Transverse colon (tissue), 4 donors: ENCODE results near the gene IDI2. TPM values are rescaled to one million over a fixed set of nuclear protein-coding genes. Genes with fewer than 3 reads are reported as not detected.

ENCODE experiments used
- DNase-seq: peaks from one replicate; pipeline ENCODE4 v3.0.0-alpha.2; 2019
- H3K27ac ChIP-seq, 4 donors: fragments of 200-600 bp; sonication (generic); 2 replicates each; pipeline ENCODE4 v1.5.1; 2016 to 2018; ENCODE audit warnings: inconsistent platforms in 4 of 4
- H3K27me3 ChIP-seq: fragments of 200-600 bp; sonication (generic); 2 replicates; pipeline ENCODE4 v1.5.1; 2017; ENCODE audit warnings: inconsistent platforms
- H3K36me3 ChIP-seq, 4 donors: fragments of 200-600 bp; sonication (generic); 2 replicates each; pipeline ENCODE4 v1.5.1; 2017 to 2019; ENCODE audit warnings: inconsistent platforms in 4 of 4
- H3K4me1 ChIP-seq, 4 donors: fragments of 200-600 bp; sonication (generic); 2 replicates each; pipeline ENCODE4 v1.5.1; 2017 to 2020; ENCODE audit warnings: inconsistent platforms in 4 of 4
- H3K4me3 ChIP-seq, 4 donors: fragments of 200-600 bp; sonication (generic); 1 replicate in 1 of 4; 2 replicates in 3 of 4; pipeline versions ENCODE4 v1.5.1 to v1.6.1; 2017 to 2019; ENCODE audit warnings: inconsistent platforms in 4 of 4
- H3K9me3 ChIP-seq, 2 donors: fragments of 200-600 bp; sonication (generic); 2 replicates each; pipeline ENCODE4 v1.5.1; 2017 to 2019; ENCODE audit warnings: inconsistent platforms in 2 of 2
- EP300 ChIP-seq: sonication (generic); formaldehyde crosslinking; IDR thresholded peaks from one replicate; pipeline ENCODE4 v1.6.1; 2017; ENCODE audit warnings: antibody characterized with exemption, low read depth
- POLR2A ChIP-seq: fragments of 450-650 bp; IDR thresholded peaks from one replicate; pipeline ENCODE4 v1.6.1; 2016; ENCODE audit warnings: antibody characterized with exemption, mild to moderate bottlenecking, moderate library complexity
- POLR2AphosphoS5 ChIP-seq, 3 donors: sonication (generic); formaldehyde crosslinking; IDR thresholded peaks; one replicate each; pipeline ENCODE4 v1.6.1; 2016; ENCODE audit warnings: antibody characterized with exemption in 3 of 3
- WGBS, 2 donors: methylation state at CpG; one replicate each; pipeline ENCODE4 v1.1.5; 2018; ENCODE audit warnings: low coverage in 1 of 2; 5-methylcytosine and 5-hydroxymethylcytosine counted together
- in situ Hi-C, 4 donors: fragments of 200-750 bp; cut with MboI; loops; one replicate each; pipeline versions ENCODE4 v1.15.0 to v1.15.1; 2017; ENCODE audit warnings: low sequenced_read_pairs in 3 of 4, low pct_ligation_motif_present in 1 of 4, low pct_unique_long_range_greater_than_20kb in 1 of 4
- intact Hi-C: fragments of 100-400 bp; cut with DNase I; formaldehyde crosslinking; loops from one replicate; pipeline ENCODE4 v1.15.1; 2023; ENCODE audit warnings: low total_unique reads
- total RNA-seq, 4 donors: library from RNA; depleted of rRNA; stranded (reverse); fragments of >200 nt; gene quantifications; one replicate each; pipeline ENCODE4 v1.1.0, GENCODE V29; 2016
- TF ChIP-seq, protein P1 (sequence below), 5 experiments: fragments of 200-600 bp in 3 of 5; fragments of 450-650 bp in 2 of 5; sonication (generic) in 3 of 5; IDR thresholded peaks; 1 replicate in 2 of 5; 2 replicates in 3 of 5; pipeline ENCODE4 v1.5.1; 2016 to 2017; ENCODE audit warnings: antibody characterized with exemption in 5 of 5, inconsistent platforms in 3 of 5, mild to moderate bottlenecking in 2 of 5, moderate library complexity in 1 of 5

The IDI2 gene
- total RNA-seq, 4 donors from 2014 or later = not detected

DNA sequence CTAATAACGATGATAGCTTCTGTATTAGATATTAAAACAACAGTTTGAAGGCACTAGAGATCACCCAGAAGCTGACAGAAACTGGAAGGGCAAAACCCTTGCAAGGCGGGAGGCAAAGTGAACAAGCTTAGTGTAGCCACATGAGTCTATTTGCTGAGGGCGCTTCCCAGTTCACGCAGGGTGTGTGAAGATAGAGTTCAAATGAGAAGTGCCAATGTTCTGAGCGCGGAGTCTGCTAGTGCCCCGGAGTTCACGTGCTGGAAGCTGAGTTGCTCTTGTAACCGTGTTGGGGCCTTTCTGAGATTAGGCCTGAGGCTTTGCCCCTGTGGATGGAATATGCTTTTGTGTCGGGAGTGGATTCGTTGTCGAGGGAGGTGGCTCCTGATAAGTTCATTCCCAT is 54.0 kb downstream of the IDI2 start:
- Histone ChIP-seq H3K27me3 (no peaks in the 10 kb centered on the region), H3K4me3 (no peak overlapping the region), H3K27ac (peak overlapping the region in 2 of 4 donors; percentile 31 to 66), H3K4me1 (peaks cover 3 to 17% (median 14%) of the 10 kb centered on the region in 4 donors), H3K9me3 (no peaks in the 10 kb centered on the region), H3K36me3 (no peaks in the 10 kb centered on the region)
- in situ Hi-C loops (no loop called here), intact Hi-C loops (no loop called here)
- 59 to 71% methylated on average over 7 to 12 of the region's 12 CpGs for WGBS, 2 donors
- TF ChIP-seq, protein P1, sequence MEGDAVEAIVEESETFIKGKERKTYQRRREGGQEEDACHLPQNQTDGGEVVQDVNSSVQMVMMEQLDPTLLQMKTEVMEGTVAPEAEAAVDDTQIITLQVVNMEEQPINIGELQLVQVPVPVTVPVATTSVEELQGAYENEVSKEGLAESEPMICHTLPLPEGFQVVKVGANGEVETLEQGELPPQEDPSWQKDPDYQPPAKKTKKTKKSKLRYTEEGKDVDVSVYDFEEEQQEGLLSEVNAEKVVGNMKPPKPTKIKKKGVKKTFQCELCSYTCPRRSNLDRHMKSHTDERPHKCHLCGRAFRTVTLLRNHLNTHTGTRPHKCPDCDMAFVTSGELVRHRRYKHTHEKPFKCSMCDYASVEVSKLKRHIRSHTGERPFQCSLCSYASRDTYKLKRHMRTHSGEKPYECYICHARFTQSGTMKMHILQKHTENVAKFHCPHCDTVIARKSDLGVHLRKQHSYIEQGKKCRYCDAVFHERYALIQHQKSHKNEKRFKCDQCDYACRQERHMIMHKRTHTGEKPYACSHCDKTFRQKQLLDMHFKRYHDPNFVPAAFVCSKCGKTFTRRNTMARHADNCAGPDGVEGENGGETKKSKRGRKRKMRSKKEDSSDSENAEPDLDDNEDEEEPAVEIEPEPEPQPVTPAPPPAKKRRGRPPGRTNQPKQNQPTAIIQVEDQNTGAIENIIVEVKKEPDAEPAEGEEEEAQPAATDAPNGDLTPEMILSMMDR (IDR thresholded peaks at IDR 0.05) = no peak
- no peak for TF ChIP-seq POLR2AphosphoS5 (IDR thresholded peaks at IDR 0.05)
- no peak for TF ChIP-seq POLR2A
- no peak for TF ChIP-seq EP300
- DNase-seq = peak; percentile 18

DNA sequence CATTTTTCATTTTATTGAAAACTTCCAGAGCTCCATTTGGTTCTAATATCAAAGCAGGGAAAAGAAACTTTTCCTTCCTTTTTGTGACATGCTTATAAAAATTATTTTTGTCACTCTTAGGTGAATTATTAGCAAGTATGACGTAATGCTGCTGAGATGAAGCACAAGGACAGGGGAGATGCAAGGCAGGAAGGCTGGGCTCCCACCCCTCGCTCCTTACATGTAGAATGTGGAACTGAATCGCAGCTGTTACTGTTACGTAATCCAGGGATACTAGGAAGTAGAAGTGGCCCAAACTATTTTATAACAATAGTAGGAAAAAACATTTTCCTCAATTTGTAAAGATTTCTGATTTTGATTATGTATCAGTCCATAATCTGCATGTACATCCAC is 54.5 kb downstream of the IDI2 start:
- no peak for TF ChIP-seq EP300
- in situ Hi-C loops (no loop called here), intact Hi-C loops (no loop called here)
- Histone ChIP-seq H3K27me3 (no peaks in the 10 kb centered on the region), H3K4me3 (no peak overlapping the region), H3K36me3 (no peaks in the 10 kb centered on the region), H3K4me1 (peaks cover 3 to 17% (median 14%) of the 10 kb centered on the region in 4 donors), H3K27ac (peak overlapping the region in 3 of 4 donors; percentile 29 to 66 (median 31)), H3K9me3 (no peaks in the 10 kb centered on the region)
- no peak for DNase-seq
- WGBS, 2 donors = 55 to 57% methylated on average over 4 of the region's 4 CpGs

DNA sequence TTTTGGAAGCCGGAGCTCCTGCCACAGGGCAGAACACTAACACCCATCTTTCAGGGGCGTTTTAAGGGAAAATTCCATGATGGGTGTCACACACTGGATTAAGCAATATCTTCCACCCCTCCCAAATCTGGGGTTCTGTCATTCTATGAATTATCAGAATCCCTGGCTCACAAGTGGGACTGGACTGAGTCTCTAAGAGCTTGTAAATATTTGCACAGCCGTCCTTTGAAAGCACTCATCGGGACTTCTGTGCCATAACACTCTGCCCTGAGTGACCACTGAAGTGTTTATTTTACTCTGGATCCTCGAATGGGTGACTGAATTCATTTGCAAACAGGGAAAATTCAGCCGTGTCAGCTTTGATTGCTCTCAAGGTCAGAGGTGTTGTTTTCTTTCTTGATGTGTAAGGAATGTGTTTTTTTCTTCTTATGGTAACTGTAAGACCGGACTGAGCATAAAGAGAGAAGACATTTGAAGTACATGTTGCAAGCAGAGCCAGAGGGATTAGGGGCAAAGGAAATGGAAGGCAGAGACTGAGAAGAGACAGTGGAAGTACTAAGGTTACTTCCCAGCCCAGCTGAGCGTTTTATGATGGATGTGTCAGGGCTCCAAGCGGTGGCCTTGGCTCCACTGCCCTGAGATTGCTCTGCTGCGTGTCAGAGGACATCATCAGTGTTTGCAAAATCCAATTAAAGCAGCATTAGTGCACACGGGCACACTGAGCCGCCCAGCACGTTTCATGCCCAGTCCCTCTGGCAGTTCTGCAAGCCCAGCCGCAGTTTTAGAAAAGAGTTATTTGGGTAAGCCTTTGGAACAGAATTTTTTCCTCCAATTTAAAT is 55.1 kb downstream of the IDI2 start:
- WGBS, 2 donors = 25 to 32% methylated on average over 10 to 14 of the region's 14 CpGs
- TF ChIP-seq, protein P1 (IDR thresholded peaks at IDR 0.05) = no peak
- TF ChIP-seq POLR2AphosphoS5 (IDR thresholded peaks at IDR 0.05) = no peak
- no peak for TF ChIP-seq POLR2A
- no peak for TF ChIP-seq EP300
- Histone ChIP-seq H3K9me3 (no peaks in the 10 kb centered on the region), H3K4me3 (no peak overlapping the region), H3K27ac (peak overlapping the region; percentile 13 to 66 (median 30)), H3K27me3 (no peaks in the 10 kb centered on the region), H3K36me3 (no peaks in the 10 kb centered on the region), H3K4me1 (peaks cover 3 to 17% (median 14%) of the 10 kb centered on the region in 4 donors)
- intact Hi-C loops (no loop called here), in situ Hi-C loops (no loop called here)
- no peak for DNase-seq

DNA sequence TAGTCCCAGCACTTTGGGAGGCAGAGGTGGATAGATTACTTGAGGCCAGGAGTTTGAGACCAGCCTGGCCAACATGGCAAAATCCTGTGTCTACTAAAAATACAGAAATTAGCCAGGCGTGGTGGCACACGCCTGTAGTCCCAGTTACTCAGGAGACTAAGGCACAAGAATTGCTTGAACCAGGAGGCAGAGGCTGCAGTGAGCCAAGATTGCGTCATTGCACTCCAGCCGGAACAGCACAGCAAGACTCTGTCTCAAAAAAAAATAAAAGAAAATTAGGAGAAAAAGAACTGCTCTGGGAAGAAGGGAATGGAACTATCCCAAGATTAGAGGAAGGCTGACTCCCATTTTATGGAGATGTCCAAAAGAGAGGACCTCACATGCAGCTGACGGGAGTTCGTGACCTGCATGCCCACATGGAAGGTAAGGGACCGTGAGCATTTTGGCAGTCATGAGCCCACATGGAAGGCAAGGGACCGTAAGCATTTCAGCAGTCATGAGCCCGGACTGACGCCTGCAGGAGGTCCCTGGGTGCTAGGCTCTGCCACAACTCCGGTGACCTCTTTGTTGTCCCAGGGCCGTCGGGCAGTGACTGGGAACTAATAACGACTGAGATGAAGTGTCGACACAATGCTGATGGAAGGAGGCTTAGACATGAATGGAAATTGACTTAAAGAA is 56.0 kb downstream of the IDI2 start:
- DNase-seq = no peak
- no peak overlapping the region for H3K27ac ChIP-seq
- H3K27me3 ChIP-seq = no peaks in the 10 kb centered on the region
- WGBS, 2 donors = 81 to 87% methylated on average over 8 to 15 of the region's 15 CpGs
- intact Hi-C loops (no loop called here), in situ Hi-C loops (no loop called here)
- H3K4me1 ChIP-seq = peaks cover 3 to 17% (median 14%) of the 10 kb centered on the region in 4 donors
- no peaks in the 10 kb centered on the region for H3K9me3 ChIP-seq
- TF ChIP-seq POLR2AphosphoS5 (IDR thresholded peaks at IDR 0.05) = no peak
- TF ChIP-seq POLR2A = no peak
- TF ChIP-seq, protein P1 (IDR thresholded peaks at IDR 0.05) = no peak
- TF ChIP-seq EP300 = no peak
- no peak overlapping the region for H3K4me3 ChIP-seq
- no peaks in the 10 kb centered on the region for H3K36me3 ChIP-seq

Other genes starting within 250 kb of the IDI2 start
- gene LARP4B, start 94.2 kb downstream of the IDI2 start, total RNA-seq = 100 to 1,000 TPM in 1 of 4 donors, 10 to 100 TPM in 3; 89.2 to 148 (median 96.4) TPM
- gene GTPBP4, start 37.4 kb downstream of the IDI2 start, total RNA-seq = 10 to 100 TPM in 3 of 4 donors, 1 to 10 TPM in 1; 9.4 to 25.4 (median 17.1) TPM
- gene IDI1, start 23.3 kb upstream of the IDI2 start, total RNA-seq = 10 to 100 TPM; 31.1 to 81.5 (median 57.1) TPM
- 10 to 100 TPM; 14.5 to 22.1 (median 19.7) TPM for gene WDR37, start 30.5 kb upstream of the IDI2 start, total RNA-seq